GM19193 (cell line): ENCODE data around the gene TAGLN.

Experiments used
- POLR2A ChIP-seq: IDR thresholded peaks from 4 replicates; pipeline ENCODE4 v1.6.1; 2011; ENCODE audit not compliant: insufficient read depth, insufficient read length; ENCODE audit errors: extremely low read depth

Gene TAGLN

DNA sequence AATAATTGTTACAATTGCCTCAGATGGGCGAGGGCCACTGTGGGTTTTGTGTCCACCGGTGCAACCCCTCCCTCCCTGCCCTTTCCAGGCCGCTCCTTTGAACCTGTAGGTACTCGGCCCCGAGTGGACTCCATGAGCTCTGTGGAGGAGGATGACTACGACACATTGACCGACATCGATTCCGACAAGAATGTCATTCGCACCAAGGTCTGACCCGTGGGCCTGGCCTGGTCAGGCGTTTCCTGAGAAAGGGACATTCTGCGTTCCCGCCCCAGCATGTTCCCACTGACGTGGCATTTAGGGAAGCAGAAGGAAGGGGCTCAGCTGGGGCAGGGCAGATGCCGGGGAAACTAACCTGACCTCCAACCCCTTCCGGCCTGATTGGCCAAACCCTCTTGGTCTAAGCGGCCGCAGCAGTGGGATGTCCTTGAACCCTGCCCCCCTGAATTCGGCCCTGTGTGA, 10.5 kb upstream of the TAGLN start:
- no peak for TF ChIP-seq POLR2A

- TF ChIP-seq POLR2A: no peak
Observed at GRCh38 chr11:117189191-117189940, 9.8 kb upstream of the TAGLN start.

DNA sequence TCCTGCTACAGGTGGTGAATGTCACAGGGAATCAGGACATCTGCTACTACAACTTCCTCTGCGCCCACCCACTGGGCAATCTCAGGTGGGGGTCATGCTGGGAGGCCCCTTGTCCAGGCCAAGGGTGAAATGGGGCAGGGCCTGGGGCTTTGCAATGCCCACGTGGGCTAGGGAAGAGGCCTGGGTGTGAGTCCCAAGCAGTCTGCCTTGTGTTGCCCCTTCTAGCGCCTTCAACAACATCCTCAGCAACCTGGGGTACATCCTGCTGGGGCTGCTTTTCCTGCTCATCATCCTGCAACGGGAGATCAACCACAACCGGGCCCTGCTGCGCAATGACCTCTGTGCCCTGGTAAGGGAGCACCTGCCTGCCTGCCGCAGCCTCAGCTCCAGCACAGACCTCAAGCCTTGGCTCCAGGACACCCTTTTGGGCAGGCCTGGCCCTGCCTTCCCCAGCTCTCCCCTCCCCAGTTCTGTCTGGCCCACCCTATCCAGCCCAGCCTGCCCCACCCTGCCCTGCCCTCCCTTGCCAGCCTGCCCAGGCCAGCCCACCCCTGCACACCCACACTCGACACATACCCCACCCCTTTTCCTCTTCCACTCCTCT, 9.1 kb upstream of the TAGLN start:
- no peak for TF ChIP-seq POLR2A

GRCh38 chr11:117191680-117192400, 7.3 kb upstream of the TAGLN start:
- no peak for TF ChIP-seq POLR2A

DNA sequence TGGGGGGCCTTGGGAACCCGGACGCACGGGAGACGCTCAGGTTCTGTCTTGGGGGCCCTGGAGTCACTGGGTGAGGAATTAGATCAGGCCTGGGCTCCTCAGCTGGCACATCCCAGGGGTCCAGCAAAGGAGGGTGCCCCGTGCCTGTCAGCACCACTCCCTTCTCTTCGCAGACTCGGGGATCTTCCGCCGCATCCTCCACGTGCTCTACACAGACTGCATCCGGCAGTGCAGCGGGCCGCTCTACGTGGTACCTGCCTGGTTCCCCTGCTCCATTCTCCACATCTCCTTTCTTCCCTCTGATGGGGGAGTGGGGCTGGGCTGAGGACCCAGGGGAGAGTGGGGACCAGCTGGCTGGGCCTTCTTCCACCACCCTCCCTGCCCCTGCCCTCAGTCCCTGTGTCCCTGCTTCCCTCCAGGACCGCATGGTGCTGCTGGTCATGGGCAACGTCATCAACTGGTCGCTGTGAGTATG, 6.7 kb upstream of the TAGLN start:
- no peak for TF ChIP-seq POLR2A

DNA sequence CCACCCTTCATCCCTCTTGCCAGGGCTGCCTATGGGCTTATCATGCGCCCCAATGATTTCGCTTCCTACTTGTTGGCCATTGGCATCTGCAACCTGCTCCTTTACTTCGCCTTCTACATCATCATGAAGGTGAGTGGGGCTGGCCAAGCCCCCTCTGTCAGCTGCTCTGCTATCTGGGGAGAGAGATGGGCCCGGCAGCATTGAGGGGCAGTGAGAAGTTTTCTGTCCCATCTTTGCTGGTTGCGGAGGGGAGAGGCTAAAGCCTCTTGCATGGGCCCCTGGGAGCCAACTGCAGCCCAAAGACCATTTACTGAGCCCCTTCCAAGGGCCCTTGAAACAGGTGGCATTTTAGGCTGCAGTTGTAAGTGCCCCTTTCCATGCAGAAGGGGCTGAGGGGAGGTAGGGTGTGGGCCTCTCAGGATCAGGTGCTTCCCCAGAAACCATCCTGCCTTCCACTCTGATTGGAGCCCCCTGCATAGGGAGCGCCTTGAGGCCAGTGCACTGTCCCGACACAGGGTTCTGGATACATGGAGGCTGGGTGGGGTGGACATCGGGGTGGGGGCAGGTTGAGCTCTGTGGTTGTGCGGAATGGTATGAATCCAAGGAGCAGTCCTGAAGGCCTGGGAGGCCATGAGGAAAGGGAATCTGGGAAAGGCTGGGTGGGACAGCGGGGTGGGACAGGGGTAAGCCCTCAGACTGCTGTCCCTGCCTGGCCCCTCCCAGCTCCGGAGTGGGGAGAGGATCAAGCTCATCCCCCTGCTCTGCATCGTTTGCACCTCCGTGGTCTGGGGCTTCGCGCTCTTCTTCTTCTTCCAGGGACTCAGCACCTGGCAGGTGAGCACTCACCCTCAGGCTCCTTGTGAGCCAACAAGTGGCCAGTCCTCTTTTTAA, 5.8 kb upstream of the TAGLN start:
- TF ChIP-seq POLR2A: no peak

DNA sequence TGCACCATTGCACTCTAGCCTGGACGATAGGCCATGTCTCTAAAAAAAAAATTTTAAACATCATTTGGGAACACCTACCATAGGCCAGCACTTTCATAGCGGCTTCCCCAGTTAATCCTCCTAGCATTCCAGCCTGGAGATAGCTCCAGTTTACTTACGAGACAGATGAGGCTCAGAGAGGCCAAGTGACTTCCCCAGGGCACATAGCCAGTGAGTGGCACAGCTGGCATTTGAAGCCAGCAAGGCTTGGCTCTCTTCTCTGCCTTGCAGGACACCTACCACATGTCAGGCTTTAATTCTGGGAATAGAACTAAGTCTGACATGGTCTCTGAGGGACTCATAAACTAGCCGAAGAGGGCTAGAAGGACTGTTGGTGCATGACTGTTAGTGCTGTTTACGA, 4.9 kb upstream of the TAGLN start:
- TF ChIP-seq POLR2A: no peak

DNA sequence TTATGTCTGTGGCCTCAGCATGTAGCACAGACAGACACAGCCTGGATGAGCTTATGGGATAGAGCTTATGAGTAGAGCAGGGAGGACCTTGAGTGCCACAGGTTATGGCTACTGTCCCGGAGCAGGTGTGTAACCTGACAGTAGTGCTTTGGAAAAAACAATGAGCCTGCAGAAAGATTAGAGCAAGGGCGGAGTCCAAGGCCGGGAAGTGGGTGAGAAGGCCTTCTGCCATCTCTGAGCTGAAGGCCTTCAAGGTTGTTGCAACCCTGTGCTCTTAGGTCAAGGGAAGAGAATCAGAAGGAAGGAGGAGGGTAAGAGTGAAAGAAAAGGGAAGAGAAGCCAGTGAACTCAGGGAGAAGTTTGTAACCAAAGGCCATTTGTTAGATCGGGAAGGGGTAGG, 3.9 kb upstream of the TAGLN start:
- no peak for TF ChIP-seq POLR2A

DNA sequence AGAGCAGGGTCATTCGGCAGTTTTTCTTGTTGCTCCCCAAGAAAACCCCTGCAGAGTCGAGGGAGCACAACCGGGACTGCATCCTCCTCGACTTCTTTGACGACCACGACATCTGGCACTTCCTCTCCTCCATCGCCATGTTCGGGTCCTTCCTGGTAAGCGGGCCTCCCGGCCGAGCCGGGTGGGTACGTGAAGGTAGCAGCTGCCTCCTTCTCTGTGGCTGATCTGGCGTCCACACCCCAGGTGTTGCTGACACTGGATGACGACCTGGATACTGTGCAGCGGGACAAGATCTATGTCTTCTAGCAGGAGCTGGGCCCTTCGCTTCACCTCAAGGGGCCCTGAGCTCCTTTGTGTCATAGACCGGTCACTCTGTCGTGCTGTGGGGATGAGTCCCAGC, 3.4 kb upstream of the TAGLN start:
- no peak for TF ChIP-seq POLR2A

- no peak for TF ChIP-seq POLR2A
Observed at GRCh38 chr11:117197006-117197405, 2.2 kb upstream of the TAGLN start.

DNA sequence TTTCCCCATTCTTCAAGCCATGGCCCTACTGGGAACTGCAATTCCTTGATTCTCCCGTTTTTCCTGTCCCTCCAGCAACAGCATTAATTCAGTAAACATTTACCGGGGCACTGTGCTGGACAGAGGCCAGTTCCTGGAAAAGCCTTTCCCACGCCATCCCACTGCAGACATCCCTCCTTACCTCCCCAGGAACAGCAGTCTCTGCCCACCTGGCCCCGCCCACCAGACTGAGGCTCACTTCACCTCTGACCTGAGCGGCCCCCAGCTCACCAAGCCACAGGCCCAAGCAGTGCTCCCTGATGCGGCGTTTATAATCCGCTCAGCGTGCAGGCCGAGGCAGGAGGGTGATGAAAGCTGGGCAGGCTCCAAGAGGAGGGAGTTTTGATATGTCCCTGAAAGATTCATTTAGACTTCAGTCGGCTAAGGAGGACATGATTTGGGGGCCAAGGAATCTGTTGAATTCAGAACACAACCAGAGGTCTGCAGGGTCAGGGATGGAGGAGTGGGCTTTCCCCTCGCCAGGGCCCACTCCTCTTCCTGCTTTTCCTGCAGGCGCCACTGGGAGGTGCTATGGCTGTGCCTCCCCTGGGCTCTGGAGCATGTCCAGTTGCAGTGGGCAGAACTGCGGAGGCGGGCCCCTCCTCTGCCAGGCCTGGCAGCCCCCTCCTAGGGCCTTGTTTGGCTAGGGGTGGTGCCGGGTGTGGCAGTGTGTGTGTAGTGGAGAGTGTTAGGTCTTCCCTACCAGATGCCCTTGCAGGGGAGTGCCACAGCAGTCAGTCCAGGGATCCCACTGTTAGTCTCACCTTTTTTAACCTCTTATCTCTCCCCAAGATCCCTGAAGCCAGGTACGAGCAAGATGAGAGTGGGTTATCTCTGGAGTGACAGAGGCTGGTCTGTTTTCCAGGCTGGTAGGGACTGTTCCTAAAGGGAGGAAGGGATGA, 1.4 kb upstream of the TAGLN start:
- TF ChIP-seq POLR2A: no peak

GRCh38 chr11:117198613-117199012, 557 bp upstream of the TAGLN start:
- no peak for TF ChIP-seq POLR2A

DNA sequence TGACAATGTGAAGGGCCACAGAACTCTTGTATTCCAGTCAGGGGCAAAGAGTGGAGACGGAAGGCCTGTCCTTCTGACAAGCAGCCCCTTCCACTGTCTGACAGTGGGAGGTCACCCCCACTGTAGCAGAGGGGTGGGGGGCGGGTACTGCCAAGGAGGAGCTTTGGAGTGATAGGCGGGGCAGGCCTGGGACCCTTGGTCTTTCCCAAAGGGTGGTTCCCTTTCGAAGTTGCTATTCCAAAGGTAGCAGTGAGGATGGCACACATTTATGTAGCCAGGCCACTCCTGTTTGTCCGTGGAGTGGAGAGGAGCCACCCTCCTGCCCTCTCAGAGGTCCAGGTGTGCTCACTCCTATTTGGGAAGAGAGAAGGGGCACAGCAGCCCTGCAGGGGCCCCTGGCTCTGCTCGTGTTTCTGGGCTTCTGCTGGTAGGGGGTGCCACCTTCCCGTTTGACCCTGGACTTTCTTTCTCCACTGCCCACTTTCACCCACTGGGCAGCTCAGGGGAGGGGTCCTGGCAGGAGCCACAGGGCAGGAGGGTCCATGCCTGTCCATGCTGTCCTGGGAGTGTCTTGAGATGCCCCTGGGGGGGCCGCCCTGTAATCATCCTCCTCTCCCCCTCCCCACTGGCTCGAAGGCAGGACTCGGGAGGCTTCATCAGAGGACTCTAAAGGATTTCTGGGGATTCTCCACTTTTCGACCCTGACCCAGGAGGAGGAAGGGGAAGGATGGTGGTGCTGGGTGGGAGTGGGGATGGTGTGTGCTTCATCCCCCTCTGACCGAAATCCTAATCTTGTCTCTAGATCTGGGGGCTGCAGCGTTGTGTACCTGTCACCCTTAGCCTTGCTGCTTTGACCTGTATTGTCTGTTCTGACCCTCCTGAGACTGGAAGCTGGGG, 994 bp downstream of the TAGLN start:
- peak; percentile 10 for TF ChIP-seq POLR2A
